Testis (tissue), 3 donors: ENCODE measurements around the gene EEFSEC. TPM values are rescaled to one million over a fixed set of nuclear protein-coding genes. Genes with fewer than 3 reads are reported as not detected.

Experiments
- DNase-seq: peaks from one replicate; pipeline ENCODE4 v3.0.0-alpha.2; 2019
- H3K27ac ChIP-seq, 2 donors: fragments of 200-600 bp; sonication (generic); one replicate each; pipeline ENCODE4 v1.5.1; 2019
- H3K27me3 ChIP-seq: fragments of 200-600 bp; sonication (generic); one replicate; pipeline ENCODE4 v1.5.1; 2019
- H3K36me3 ChIP-seq: fragments of 200-600 bp; sonication (generic); one replicate; pipeline ENCODE4 v1.5.1; 2017; ENCODE audit warnings: low read depth; ENCODE audit errors: missing control alignments
- H3K4me1 ChIP-seq: fragments of 200-600 bp; sonication (generic); one replicate; pipeline ENCODE4 v1.5.1; 2019
- H3K4me3 ChIP-seq, 2 donors: fragments of 200-600 bp; sonication (generic); one replicate each; pipeline ENCODE4 v1.5.1; 2017 to 2019
- H3K9me3 ChIP-seq: fragments of 200-600 bp; sonication (generic); one replicate; pipeline ENCODE4 v1.5.1; 2017
- CTCF ChIP-seq, 3 experiments: fragments of 450-650 bp in 2 of 3; fragments of 200-600 bp in 1 of 3; sonication (generic) in 1 of 3; IDR thresholded peaks; one replicate each; pipeline ENCODE4 v1.5.1; 2016 to 2019; ENCODE audit warnings: antibody characterized with exemption in 3 of 3, mild to moderate bottlenecking in 2 of 3, moderate library complexity in 1 of 3
- POLR2A ChIP-seq: fragments of 450-650 bp; IDR thresholded peaks from one replicate; pipeline ENCODE4 v1.6.1; 2017; ENCODE audit warnings: antibody characterized with exemption, mild to moderate bottlenecking, moderate library complexity
- WGBS, 2 donors: methylation state at CpG; one replicate each; pipeline ENCODE4 v1.1.5; 2018; 5-methylcytosine and 5-hydroxymethylcytosine counted together
- intact Hi-C: fragments of 100-400 bp; cut with DNase I; formaldehyde crosslinking; loops from one replicate; pipeline ENCODE4 v1.15.1; 2023; ENCODE audit warnings: low total_unique reads
- polyA plus RNA-seq: library from polyadenylated mRNA; stranded (reverse); fragments of 350-450 nt; fragmentation: Illumina TruSeq; extraction: RNeasy Lipid Tissue Mini Kit (QIAGEN cat#74804); gene quantifications from one replicate; pipeline ENCODE4 v1.2.3, GENCODE V29; 2014; ENCODE audit warnings: low read depth, low replicate concordance; ENCODE audit not compliant: insufficient read depth
- total RNA-seq, 2 donors: library from RNA; depleted of rRNA; stranded (reverse); fragments of >200 nt; gene quantifications; one replicate each; pipeline ENCODE4 v1.2.3, GENCODE V29; 2016

EEFSEC gene
- total and polyA plus RNA-seq, 3 donors from 2014 or later, result 35.4 to 40.3 (median 35.4) TPM

DNA sequence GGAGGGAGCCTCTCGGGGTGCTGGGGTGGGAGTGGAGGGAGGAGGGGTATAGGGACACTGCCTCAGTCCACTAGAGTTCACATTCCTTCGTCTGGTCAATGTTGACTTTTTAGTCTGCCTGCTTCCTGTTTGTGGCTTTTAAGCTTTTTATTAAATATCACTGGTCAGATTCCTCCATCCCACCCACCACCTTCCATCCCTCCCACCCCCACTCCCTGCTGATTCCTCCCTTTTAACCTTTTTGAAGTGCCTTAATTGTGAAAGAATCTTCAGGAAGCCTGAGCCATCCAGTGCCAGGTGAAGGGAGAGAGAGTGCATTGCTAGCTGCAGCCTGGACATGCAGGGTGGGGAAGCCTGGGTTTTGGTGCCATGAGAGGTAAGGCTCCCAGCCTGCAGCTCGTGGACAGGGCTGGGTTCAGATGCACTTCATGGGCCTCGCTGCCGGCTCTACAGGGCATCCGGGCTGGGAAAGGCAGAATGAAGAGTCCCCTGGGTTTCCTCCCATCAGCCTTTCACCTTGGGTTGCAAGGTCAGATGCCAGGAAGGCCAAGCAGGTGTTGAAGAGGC is 207.5 kb downstream of the EEFSEC start:
- Histone ChIP-seq H3K27me3 (no peaks in the 10 kb centered on the region), H3K36me3 (no peaks in the 10 kb centered on the region), H3K4me3 (no peak overlapping the region), H3K4me1 (no peaks in the 10 kb centered on the region), H3K27ac (no peak overlapping the region), H3K9me3 (no peaks in the 10 kb centered on the region)
- intact Hi-C loops, result no loop called here
- no peak for DNase-seq
- WGBS, 2 donors, result 81 to 84% methylated on average over 2 to 6 of the region's 6 CpGs
- TF ChIP-seq POLR2A (no peak), CTCF (IDR thresholded peaks at IDR 0.05) (no peak)

GRCh38 chr3:128362026-128362965 is 209.0 kb downstream of the EEFSEC start:
- H3K9me3 ChIP-seq, result no peaks in the 10 kb centered on the region
- H3K4me1 ChIP-seq, result peaks cover 4% of the 10 kb centered on the region
- H3K36me3 ChIP-seq, result no peaks in the 10 kb centered on the region
- no peaks in the 10 kb centered on the region for H3K27me3 ChIP-seq
- DNase-seq, result no peak
- TF ChIP-seq POLR2A, result no peak
- TF ChIP-seq CTCF (IDR thresholded peaks at IDR 0.05), result no peak
- no peak overlapping the region for H3K4me3 ChIP-seq
- 90 to 96% methylated on average over 16 of the region's 16 CpGs for WGBS, 2 donors
- H3K27ac ChIP-seq, result no peak overlapping the region
- intact Hi-C loops, result no loop called here

DNA sequence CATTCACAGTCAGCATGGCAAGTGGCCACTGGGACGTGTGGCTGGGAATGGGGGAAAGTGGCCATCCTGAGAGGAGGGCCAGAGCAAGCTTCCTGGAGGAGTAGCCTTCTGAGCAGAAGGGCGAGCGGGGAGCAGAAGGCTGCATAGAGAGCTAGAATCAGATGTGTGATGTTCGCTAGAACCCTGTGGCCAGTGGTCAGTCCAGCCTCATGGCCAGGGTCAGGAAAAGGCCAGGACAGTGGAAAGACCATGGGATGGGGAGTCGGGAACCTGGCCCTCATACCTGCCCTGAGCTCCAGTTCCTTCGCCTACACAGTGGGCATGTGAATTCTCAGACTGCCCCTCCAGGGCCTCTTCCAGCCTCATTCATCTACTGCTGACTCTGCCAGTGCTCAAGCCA is 211.0 kb downstream of the EEFSEC start:
- H3K36me3 ChIP-seq, result no peaks in the 10 kb centered on the region
- H3K4me3 ChIP-seq, result no peak overlapping the region
- H3K4me1 ChIP-seq, result peaks cover 11% of the 10 kb centered on the region
- TF ChIP-seq CTCF (IDR thresholded peaks at IDR 0.05) (no peak), POLR2A (no peak)
- intact Hi-C loops, result no loop called here
- WGBS, 2 donors, result 91 to 98% methylated on average over 6 of the region's 6 CpGs
- H3K27ac ChIP-seq, result no peak overlapping the region
- DNase-seq, result no peak
- H3K9me3 ChIP-seq, result no peaks in the 10 kb centered on the region
- no peaks in the 10 kb centered on the region for H3K27me3 ChIP-seq

DNA sequence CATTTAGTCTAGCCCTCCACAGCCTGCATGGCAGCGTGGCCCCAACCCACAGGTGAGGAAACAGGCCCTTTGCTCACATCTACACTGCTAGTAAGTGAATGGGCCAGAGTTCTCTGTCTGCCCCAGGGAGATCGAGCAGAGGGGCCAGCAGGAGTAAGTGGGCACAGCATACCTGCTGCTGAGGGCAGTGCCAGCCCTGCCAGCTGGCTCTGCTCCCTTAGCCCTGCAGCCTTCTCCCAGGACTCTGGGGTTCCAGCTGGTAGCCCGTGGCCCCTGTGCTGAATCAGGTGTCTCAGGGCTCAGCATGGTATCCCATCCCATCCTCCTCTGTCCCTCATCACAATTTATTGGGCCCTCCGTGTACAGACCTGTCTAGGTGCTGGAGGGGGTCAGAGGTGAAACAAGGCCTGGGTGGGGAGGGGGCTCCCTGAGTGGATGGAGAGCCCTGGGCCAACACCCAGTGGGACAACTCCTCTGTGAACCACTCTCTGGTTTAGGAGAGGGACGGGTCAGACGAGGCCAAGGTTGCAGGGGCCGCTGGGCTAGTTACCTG is 211.6 kb downstream of the EEFSEC start:
- Histone ChIP-seq H3K27me3 (no peaks in the 10 kb centered on the region), H3K27ac (no peak overlapping the region), H3K36me3 (no peaks in the 10 kb centered on the region), H3K4me1 (peaks cover 11% of the 10 kb centered on the region), H3K9me3 (no peaks in the 10 kb centered on the region), H3K4me3 (no peak overlapping the region)
- no peak for DNase-seq
- intact Hi-C loops, result no loop called here
- 95 to 97% methylated on average over 3 to 7 of the region's 7 CpGs for WGBS, 2 donors
- TF ChIP-seq POLR2A (no peak), CTCF (IDR thresholded peaks at IDR 0.05) (no peak)
